GM23338 (cell line): ENCODE data around the gene COG7. TPM values are rescaled to one million over a fixed set of nuclear protein-coding genes. Genes with fewer than 3 reads are reported as not detected.
"Not testable (repeated sequence)": the region's sequence is repeated elsewhere in the genome, so short reads cannot be mapped to it uniquely, and the experiment has no call there.

Experiments
- ATAC-seq: fragments of 200-7000 bp; cut with Tn5 transposase; 3 replicates; pipeline ENCODE4 v1.9.1; 2020
- DNase-seq: peaks from one replicate; pipeline ENCODE4 v3.0.0-alpha.2; 2015; ENCODE audit warnings: low spot score
- H2AFZ ChIP-seq: fragments of 200-600 bp; sonication (generic); 2 replicates; pipeline ENCODE4 v1.8.0; 2016; ENCODE audit warnings: antibody characterized with exemption, mild to moderate bottlenecking, moderate library complexity
- H3F3A ChIP-seq: fragments of 200-600 bp; sonication (generic); replicated peaks from 2 replicates; pipeline ENCODE4 v1.8.0; 2017; ENCODE audit warnings: antibody characterized with exemption, mixed run types, low read depth
- H3K27ac ChIP-seq: fragments of 200-600 bp; sonication (generic); 2 replicates; pipeline ENCODE4 v1.6.1; 2016; ENCODE audit warnings: low read depth
- H3K27me3 ChIP-seq: fragments of 200-600 bp; sonication (generic); 2 replicates; pipeline ENCODE4 v1.8.0; 2016; ENCODE audit warnings: mild to moderate bottlenecking, mixed run types, moderate library complexity; ENCODE audit not compliant: insufficient read depth
- H3K36me3 ChIP-seq: fragments of 200-600 bp; sonication (generic); 2 replicates; pipeline ENCODE4 v1.8.0; 2016; ENCODE audit warnings: mild to moderate bottlenecking; ENCODE audit not compliant: insufficient read depth
- H3K4me1 ChIP-seq: fragments of 200-600 bp; sonication (generic); 2 replicates; pipeline ENCODE4 v1.8.0; 2016; ENCODE audit warnings: mild to moderate bottlenecking, moderate library complexity; ENCODE audit not compliant: insufficient read depth
- H3K4me2 ChIP-seq: fragments of 200-600 bp; sonication (generic); 2 replicates; pipeline ENCODE4 v1.7.1; 2017; ENCODE audit warnings: mixed run types
- H3K4me3 ChIP-seq: fragments of 200-600 bp; sonication (generic); 2 replicates; pipeline ENCODE4 v1.6.1; 2016; ENCODE audit warnings: mixed run types
- H3K79me2 ChIP-seq: fragments of 200-600 bp; sonication (generic); replicated peaks from 2 replicates; pipeline ENCODE4 v1.8.0; 2017; ENCODE audit warnings: mild to moderate bottlenecking; ENCODE audit not compliant: insufficient read depth
- H3K9me2 ChIP-seq: fragments of 200-600 bp; sonication (generic); 2 replicates; pipeline ENCODE4 v1.8.0; 2017; ENCODE audit not compliant: insufficient read depth
- H4K20me1 ChIP-seq: fragments of 200-600 bp; sonication (generic); replicated peaks from 2 replicates; pipeline ENCODE4 v1.8.0; 2017; ENCODE audit warnings: mild to moderate bottlenecking; ENCODE audit not compliant: insufficient read depth
- H3K27ac Mint-ChIP-seq: 2 replicates; pipeline ENCODE4 v1.8.0; 2020; ENCODE audit warnings: inconsistent platforms, mild to moderate bottlenecking, moderate library complexity, mixed read lengths
- H3K27me3 Mint-ChIP-seq: 3 replicates; pipeline ENCODE4 v1.8.0; 2022; ENCODE audit warnings: low read depth, mild to moderate bottlenecking, moderate library complexity, mixed read lengths, inconsistent platforms; ENCODE audit not compliant: insufficient read depth, poor library complexity
- H3K36me3 Mint-ChIP-seq: 3 replicates; pipeline ENCODE4 v1.8.0; 2021; ENCODE audit warnings: low read depth, mild to moderate bottlenecking, inconsistent platforms, moderate library complexity, mixed read lengths
- H3K4me1 Mint-ChIP-seq: 3 replicates; pipeline ENCODE4 v1.8.0; 2020; ENCODE audit warnings: mild to moderate bottlenecking, inconsistent platforms, mixed read lengths
- H3K4me3 Mint-ChIP-seq: 3 replicates; pipeline ENCODE4 v1.8.0; 2021; ENCODE audit warnings: moderate library complexity, mild to moderate bottlenecking, inconsistent platforms, mixed read lengths
- H3K9me3 Mint-ChIP-seq: 3 replicates; pipeline ENCODE4 v1.8.0; 2020; ENCODE audit warnings: moderate library complexity, mild to moderate bottlenecking, inconsistent platforms, mixed read lengths
- CREB1 ChIP-seq: fragments of 250-450 bp; sonication (Bioruptor Pico); IDR thresholded peaks from 2 replicates; pipeline ENCODE4 v1.5.0; 2020; ENCODE audit warnings: low read depth, mild to moderate bottlenecking, moderate library complexity
- ETS1 ChIP-seq: IDR thresholded peaks from 2 replicates; pipeline ENCODE4 v1.6.1; 2016; ENCODE audit warnings: antibody characterized with exemption
- JUNB ChIP-seq: IDR thresholded peaks from one replicate; pipeline ENCODE4 v1.6.1; 2016; ENCODE audit warnings: antibody characterized with exemption; ENCODE audit not compliant: unreplicated experiment
- STAT1 ChIP-seq: IDR thresholded peaks from one replicate; pipeline ENCODE4 v1.6.1; 2016; ENCODE audit warnings: antibody characterized with exemption; ENCODE audit not compliant: unreplicated experiment
- ZNF114 ChIP-seq: fragments of 250-450 bp; sonication (Bioruptor Pico); IDR thresholded peaks from 2 replicates; pipeline ENCODE4 v1.5.0; 2020; ENCODE audit warnings: mild to moderate bottlenecking, moderate library complexity
- polyA plus RNA-seq: library from polyadenylated mRNA; unstranded; fragments of >200 nt; fragmentation: Nextera tagmentation; extraction: Ambion mirVana; gene quantifications from 2 replicates; pipeline ENCODE4 v1.2.1, GENCODE V29; 2016
- total RNA-seq: library from RNA; depleted of rRNA; stranded (reverse); fragments of >200 nt; shearing (Covaris generic); gene quantifications from 2 replicates; pipeline ENCODE4 v1.2.3, GENCODE V29; 2014
- TF ChIP-seq, protein P1 (sequence below): fragments of 250-450 bp; sonication (Bioruptor Pico); IDR thresholded peaks from 2 replicates; pipeline ENCODE4 v1.5.0; 2020; ENCODE audit warnings: mild to moderate bottlenecking, moderate library complexity

COG7 gene
- total and polyA plus RNA-seq, 2 experiments from 2014 or later = 9.2 to 20.0 TPM

GRCh38 chr16:23389936-23390335, 63.1 kb downstream of the COG7 start:
- not testable (repeated sequence) for H3K27ac ChIP-seq, H2AFZ ChIP-seq, H3K9me3 Mint-ChIP-seq, H3K4me3 ChIP-seq, H3K4me1 ChIP-seq, H3K27ac Mint-ChIP-seq, H3K9me2 ChIP-seq, H4K20me1 ChIP-seq, H3K27me3 Mint-ChIP-seq, H3K27me3 ChIP-seq, ATAC-seq, H3K79me2 ChIP-seq, H3K4me3 Mint-ChIP-seq, H3K4me1 Mint-ChIP-seq, H3K36me3 ChIP-seq, H3F3A ChIP-seq, DNase-seq, H3K4me2 ChIP-seq
- H3K36me3 Mint-ChIP-seq = peaks cover 16% of the 10 kb centered on the region

- DNase-seq = no peak
- Histone ChIP-seq H3K27me3 (no peaks in the 10 kb centered on the region), H3F3A (no peaks in the 10 kb centered on the region), H3K4me2 (no peak overlapping the region), H3K27ac (no peak overlapping the region), H3K36me3 (no peaks in the 10 kb centered on the region), H3K4me3 (no peak overlapping the region), H2AFZ (no peak overlapping the region), H3K4me1 (0 out of 2 replicates have a peak, but pooled peaks cover 4% of the 10 kb centered on the region), H3K79me2 (no peaks in the 10 kb centered on the region), H3K9me2 (no peaks in the 10 kb centered on the region), H4K20me1 (no peaks in the 10 kb centered on the region)
- H3K4me1 Mint-ChIP-seq = no peaks in the 10 kb centered on the region
- H3K9me3 Mint-ChIP-seq = no peaks in the 10 kb centered on the region
- ATAC-seq = no peak
- H3K4me3 Mint-ChIP-seq = no peak overlapping the region
- TF ChIP-seq ETS1 = no peak
- TF ChIP-seq CREB1 (CRISPR knock-in tag) = no peak
- no peak for TF ChIP-seq STAT1
- no peak for TF ChIP-seq ZNF114
- no peak for TF ChIP-seq JUNB
- TF ChIP-seq, protein P1, sequence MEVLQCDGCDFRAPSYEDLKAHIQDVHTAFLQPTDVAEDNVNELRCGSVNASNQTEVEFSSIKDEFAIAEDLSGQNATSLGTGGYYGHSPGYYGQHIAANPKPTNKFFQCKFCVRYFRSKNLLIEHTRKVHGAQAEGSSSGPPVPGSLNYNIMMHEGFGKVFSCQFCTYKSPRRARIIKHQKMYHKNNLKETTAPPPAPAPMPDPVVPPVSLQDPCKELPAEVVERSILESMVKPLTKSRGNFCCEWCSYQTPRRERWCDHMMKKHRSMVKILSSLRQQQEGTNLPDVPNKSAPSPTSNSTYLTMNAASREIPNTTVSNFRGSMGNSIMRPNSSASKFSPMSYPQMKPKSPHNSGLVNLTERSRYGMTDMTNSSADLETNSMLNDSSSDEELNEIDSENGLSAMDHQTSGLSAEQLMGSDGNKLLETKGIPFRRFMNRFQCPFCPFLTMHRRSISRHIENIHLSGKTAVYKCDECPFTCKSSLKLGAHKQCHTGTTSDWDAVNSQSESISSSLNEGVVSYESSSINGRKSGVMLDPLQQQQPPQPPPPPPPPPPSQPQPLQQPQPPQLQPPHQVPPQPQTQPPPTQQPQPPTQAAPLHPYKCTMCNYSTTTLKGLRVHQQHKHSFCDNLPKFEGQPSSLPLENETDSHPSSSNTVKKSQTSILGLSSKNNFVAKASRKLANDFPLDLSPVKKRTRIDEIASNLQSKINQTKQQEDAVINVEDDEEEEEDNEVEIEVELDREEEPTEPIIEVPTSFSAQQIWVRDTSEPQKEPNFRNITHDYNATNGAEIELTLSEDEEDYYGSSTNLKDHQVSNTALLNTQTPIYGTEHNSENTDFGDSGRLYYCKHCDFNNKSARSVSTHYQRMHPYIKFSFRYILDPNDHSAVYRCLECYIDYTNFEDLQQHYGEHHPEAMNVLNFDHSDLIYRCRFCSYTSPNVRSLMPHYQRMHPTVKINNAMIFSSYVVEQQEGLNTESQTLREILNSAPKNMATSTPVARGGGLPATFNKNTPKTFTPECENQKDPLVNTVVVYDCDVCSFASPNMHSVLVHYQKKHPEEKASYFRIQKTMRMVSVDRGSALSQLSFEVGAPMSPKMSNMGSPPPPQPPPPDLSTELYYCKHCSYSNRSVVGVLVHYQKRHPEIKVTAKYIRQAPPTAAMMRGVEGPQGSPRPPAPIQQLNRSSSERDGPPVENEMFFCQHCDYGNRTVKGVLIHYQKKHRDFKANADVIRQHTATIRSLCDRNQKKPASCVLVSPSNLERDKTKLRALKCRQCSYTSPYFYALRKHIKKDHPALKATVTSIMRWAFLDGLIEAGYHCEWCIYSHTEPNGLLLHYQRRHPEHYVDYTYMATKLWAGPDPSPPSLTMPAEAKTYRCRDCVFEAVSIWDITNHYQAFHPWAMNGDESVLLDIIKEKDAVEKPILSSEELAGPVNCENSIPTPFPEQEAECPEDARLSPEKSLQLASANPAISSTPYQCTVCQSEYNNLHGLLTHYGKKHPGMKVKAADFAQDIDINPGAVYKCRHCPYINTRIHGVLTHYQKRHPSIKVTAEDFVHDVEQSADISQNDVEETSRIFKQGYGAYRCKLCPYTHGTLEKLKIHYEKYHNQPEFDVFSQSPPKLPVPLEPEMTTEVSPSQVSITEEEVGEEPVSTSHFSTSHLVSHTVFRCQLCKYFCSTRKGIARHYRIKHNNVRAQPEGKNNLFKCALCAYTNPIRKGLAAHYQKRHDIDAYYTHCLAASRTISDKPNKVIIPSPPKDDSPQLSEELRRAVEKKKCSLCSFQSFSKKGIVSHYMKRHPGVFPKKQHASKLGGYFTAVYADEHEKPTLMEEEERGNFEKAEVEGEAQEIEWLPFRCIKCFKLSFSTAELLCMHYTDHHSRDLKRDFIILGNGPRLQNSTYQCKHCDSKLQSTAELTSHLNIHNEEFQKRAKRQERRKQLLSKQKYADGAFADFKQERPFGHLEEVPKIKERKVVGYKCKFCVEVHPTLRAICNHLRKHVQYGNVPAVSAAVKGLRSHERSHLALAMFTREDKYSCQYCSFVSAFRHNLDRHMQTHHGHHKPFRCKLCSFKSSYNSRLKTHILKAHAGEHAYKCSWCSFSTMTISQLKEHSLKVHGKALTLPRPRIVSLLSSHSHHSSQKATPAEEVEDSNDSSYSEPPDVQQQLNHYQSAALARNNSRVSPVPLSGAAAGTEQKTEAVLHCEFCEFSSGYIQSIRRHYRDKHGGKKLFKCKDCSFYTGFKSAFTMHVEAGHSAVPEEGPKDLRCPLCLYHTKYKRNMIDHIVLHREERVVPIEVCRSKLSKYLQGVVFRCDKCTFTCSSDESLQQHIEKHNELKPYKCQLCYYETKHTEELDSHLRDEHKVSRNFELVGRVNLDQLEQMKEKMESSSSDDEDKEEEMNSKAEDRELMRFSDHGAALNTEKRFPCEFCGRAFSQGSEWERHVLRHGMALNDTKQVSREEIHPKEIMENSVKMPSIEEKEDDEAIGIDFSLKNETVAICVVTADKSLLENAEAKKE (CRISPR knock-in tag) = no peak
- H3K27me3 Mint-ChIP-seq = no peaks in the 10 kb centered on the region
- peaks cover 16% of the 10 kb centered on the region for H3K36me3 Mint-ChIP-seq
- no peak overlapping the region for H3K27ac Mint-ChIP-seq
Measured at GRCh38 chr16:23389201-23389600, 63.8 kb downstream of the COG7 start.
